K562 treated with DMSO at 1 percent for 4 hours (cell line): ENCODE results near the gene FCRLB. TPM values are rescaled to one million over a fixed set of nuclear protein-coding genes. Genes with fewer than 3 reads are reported as not detected.

Source experiments
- total RNA-seq: library from RNA; unstranded; fragments of 300-600 nt; gene quantifications from 2 replicates; pipeline ENCODE4 v1.2.3, GENCODE V29; 2022; ENCODE audit not compliant: insufficient read depth

Gene FCRLB
- 1.5 and 4.3 TPM in 2 replicates for total RNA-seq

GRCh38 chr1:161720956-161721737, at the start of gene FCRLB:
Gene FCRLB (plus strand): TSS chr1:161721544. CDS start chr1:161722673, 1,129 bp downstream.

GRCh38 chr1:161706482-161707347, 14.6 kb upstream of the FCRLB start, which contains the start of gene FCRLA:
Gene FCRLA (plus strand): TSS chr1:161707229. CDS start chr1:161707265, 36 bp downstream.

DNA sequence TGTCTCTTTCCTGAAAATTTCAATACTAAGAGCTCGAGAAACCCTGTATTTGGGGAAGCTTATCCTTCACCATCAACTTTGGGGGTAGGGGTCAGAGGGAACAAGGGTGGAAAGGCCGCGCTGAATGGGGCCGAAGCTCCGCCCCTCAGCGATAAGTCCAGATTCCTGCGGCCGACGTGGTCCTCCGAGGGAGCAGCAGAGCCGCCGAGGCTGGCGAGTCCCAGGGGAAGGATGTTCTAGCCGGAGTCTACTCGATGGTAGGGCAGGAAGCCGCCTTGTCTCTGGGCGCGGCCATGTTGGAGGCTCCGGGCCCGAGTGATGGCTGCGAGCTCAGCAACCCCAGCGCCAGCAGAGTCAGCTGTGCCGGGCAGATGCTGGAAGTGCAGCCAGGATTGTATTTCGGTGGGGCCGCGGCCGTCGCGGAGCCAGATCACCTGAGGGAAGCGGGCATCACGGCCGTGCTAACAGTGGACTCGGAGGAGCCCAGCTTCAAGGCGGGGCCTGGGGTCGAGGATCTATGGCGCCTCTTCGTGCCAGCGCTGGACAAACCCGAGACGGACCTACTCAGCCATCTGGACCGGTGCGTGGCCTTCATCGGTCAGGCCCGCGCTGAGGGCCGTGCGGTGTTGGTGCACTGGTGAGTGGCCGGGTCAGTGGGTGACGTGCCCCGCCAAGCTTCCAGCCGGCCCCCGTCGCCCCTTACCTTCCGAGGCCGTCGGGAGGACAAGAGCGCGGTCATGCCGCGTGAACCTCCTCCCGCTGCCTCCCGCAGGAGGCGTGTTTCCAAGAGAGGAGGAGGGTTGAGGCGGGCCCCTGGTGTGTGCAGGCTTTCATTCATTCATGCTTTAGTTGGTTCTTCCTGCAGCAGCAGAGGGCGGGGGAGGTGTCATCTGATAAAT, 28.4 kb downstream of the FCRLB start, which contains the start of gene DUSP12:
DUSP12 (plus strand) TSS at position 278 of the 899 bp plus-strand sequence; CDS start at position 294, 16 bp downstream.

GRCh38 chr1:161766102-161766981, 45.0 kb downstream of the FCRLB start, which contains the start of gene ATF6:
Gene ATF6 (plus strand): TSS chr1:161766320. CDS start chr1:161766361, 41 bp downstream.

Other genes starting within 250 kb of the FCRLB start
- gene FCGR2A, start 216.1 kb upstream of the FCRLB start, total RNA-seq = 70.3 and 85.1 TPM in 2 replicates
- 8.0 and 8.7 TPM in 2 replicates for gene HSPA6, start 197.0 kb upstream of the FCRLB start, total RNA-seq
- not detected in 2 replicates for gene FCGR3A, start 171.7 kb upstream of the FCRLB start, total RNA-seq
- gene FCGR3B, start 90.4 kb upstream of the FCRLB start, total RNA-seq = not detected in 2 replicates
- 10.1 and 14.7 TPM in 2 replicates for gene FCGR2B, start 58.4 kb upstream of the FCRLB start, total RNA-seq
- gene FCRLA, start 14.3 kb upstream of the FCRLB start, total RNA-seq = 5.3 and 17.7 TPM in 2 replicates
- gene DUSP12, start 28.2 kb downstream of the FCRLB start, total RNA-seq = 32.9 and 39.8 TPM in 2 replicates
- 20.7 and 20.8 TPM in 2 replicates for gene ATF6, start 44.8 kb downstream of the FCRLB start, total RNA-seq